ENCODE measurements around the gene BEND6.

GRCh38 chr6:56995347-56995902 is 40.5 kb downstream of the BEND6 start:
- TF ChIP-seq CTCF (IDR thresholded peaks at IDR 0.05) (peak; percentile 9; the same call in 1 of the 2 replicates), NRF1 (IDR thresholded peaks at IDR 0.05; ENCODE audit: low read depth, low read length) (no peak), RCOR1 (IDR thresholded peaks at IDR 0.05; ENCODE audit: low read length) (no peak), ELF1 (IDR thresholded peaks at IDR 0.05) (no peak), RAD21 (IDR thresholded peaks at IDR 0.05; ENCODE audit: low read length) (no peak), EP300 (IDR thresholded peaks at IDR 0.05; ENCODE audit: borderline replicate concordance in 1 of 2, low read depth in 1 of 2, low read length in 1 of 2) (no peak), REST (IDR thresholded peaks at IDR 0.05; ENCODE audit: low read depth, low read length) (no peak)
- TF ChIP-seq, protein P1, sequence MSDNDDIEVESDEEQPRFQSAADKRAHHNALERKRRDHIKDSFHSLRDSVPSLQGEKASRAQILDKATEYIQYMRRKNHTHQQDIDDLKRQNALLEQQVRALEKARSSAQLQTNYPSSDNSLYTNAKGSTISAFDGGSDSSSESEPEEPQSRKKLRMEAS (IDR thresholded peaks at IDR 0.05; ENCODE audit: low read depth): no peak
